Stimulated activated CD8-positive, alpha-beta memory T cell treated with anti-CD3 and anti-CD28 coated beads, Interleukin-15, amount 100 ng/mL, for 24 hours (primary cell): ENCODE results near the gene NEK1.
"Not testable (repeated sequence)": the region's sequence is repeated elsewhere in the genome, so short reads cannot be mapped to it uniquely, and the experiment has no call there.

ENCODE experiments used
- DNase-seq: peaks from one replicate; pipeline ENCODE4 v3.0.0-alpha.2; 2020; ENCODE audit warnings: low read depth

NEK1 gene

DNA sequence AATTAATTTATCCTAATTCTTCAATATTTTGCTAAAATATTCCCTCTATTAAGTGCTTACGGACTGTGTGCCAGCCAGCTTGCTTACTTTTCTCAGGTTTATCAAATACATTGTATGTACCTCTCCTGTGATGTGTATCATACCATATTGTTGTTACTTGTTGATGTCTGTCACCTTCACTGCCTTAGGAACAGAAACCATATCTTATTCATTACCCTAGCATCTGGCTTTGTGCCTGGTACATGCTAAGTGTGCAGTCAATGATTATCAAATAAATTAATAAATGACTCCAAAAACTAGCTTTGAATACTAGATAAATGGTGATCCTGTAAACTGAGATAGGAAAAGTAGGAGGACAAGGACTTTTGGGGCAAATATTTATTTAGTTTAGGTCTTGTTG lies 14.9 kb upstream of the NEK1 start:
- no peak for DNase-seq

- no peak for DNase-seq
Measured at GRCh38 chr4:169626331-169627282, 14.2 kb upstream of the NEK1 start.

- DNase-seq = no peak
Measured at GRCh38 chr4:169625886-169626285, 13.5 kb upstream of the NEK1 start.

GRCh38 chr4:169624012-169624411 lies 11.6 kb upstream of the NEK1 start:
- not testable (repeated sequence) for DNase-seq

GRCh38 chr4:169622566-169622965 lies 10.2 kb upstream of the NEK1 start:
- no peak for DNase-seq

DNA sequence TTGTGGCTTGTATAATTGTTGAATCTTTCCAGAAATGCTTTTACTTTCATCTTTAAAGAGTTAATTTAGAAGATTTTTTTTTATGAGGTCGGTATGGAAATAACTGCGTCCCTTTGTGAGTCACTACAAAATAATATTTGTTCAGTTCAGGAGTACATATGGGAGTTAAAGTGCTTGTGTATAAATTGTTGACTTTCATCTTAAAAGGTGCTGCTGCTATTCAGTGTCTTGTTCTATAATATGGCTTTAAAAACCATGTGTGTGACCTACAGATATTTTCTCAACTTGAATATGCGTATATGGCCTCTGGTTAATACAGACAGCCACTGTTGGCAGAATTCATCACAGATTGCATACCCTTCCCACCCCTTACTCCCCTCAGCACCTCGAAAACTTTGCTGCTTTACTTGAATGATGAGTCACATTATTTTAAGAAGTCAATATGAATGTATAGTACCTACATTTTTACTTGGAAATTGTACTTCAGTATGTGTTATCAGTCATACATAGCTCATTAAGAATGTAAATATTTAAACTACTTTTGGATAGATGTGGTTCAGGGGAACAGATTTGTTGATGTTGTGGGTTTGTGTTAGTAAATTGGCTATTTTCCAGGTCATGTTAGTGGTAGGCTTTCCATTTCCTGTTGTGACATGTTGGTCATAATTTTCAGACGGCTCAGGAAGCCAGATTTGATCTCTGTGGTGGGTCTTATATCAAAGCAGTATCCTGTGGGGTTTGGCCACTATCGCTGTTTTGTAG lies 9.5 kb upstream of the NEK1 start:
- no peak for DNase-seq

DNA sequence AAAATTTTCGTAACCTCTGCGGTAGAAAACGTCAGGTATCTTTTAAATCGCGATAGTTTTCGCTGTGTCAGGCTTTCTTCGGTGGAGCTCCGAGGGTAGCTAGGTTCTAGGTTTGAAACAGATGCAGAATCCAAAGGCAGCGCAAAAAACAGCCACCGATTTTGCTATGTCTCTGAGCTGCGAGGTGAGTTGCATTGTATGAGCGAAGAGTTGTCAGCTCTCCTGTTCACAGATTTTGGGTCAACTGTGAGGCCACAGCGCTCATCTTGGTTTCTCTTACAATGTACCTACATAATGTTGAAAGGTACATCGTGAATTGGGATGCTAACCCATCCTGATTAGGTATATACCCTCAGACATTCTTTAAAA lies 8.5 kb upstream of the NEK1 start:
- no peak for DNase-seq

DNA sequence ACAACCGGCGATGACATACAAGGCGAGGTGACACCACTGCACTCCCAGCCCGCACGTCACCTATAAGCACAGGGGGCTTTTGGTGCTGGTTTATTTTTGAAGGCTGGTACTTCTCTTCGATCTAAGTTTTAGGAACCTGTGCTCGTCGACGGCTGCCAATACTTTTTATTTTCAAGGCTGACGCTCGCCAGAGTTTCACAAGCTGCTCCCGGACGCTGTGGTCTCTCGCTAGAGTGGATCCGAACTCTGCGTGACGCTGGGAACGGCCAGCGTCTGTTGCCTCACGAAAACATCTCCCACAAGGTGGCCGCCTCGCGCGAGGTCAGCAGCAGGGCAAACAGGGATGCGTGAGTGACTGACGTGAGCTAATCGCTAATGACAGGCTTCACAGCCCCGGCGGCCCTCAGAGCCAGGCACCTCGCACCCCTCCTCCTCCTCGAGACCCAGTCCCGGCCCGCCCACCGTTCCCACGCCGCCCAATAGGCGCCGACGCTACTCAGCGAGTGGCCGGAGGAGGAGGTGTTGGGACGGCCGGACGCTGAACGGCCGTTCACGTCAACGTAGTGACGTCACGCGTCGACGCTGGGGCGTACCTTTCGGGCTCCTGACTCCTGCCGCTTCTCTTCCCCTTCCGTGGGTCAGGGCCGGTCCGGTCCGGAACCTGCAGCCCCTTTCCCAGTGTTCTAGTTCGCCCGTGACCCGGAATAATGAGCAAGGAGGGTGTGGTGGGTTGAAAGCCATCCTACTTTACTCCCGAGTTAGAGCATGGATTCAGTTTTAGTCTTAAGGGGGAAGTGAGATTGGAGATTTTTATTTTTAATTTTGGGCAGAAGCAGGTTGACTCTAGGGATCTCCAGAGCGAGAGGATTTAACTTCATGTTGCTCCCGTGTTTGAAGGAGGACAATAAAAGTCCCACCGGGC lies 7.8 kb upstream of the NEK1 start, which contains the start of gene CLCN3:
CLCN3 (plus strand) TSS at position 621 of the 922 bp plus-strand sequence. CDS start 15,351 bp downstream, outside the sequence.
- peak; percentile 70 for DNase-seq

- peak; percentile 22 for DNase-seq
Measured at GRCh38 chr4:169619518-169619957, 7.2 kb upstream of the NEK1 start.

DNA sequence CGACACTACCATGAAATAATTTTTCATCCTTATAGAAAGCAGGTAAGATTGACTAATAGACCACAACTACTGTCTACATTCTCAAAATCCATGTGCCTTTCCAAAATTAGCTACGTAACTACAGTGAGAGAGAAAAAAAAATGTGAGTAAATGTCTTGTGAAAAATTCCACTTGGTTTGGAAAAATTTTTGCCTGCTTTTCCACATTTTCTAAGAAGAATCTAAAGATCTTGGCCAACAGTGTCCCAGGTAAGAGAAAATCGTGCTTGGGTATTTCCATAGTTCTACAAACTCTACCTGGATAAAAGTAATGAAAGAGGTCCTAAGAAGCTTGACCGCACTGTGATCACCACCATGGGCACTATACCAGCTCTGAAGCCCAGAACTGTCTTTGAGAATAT lies 6.6 kb upstream of the NEK1 start:
- DNase-seq = no peak

GRCh38 chr4:169618286-169618685 lies 5.9 kb upstream of the NEK1 start:
- no peak for DNase-seq

GRCh38 chr4:169617306-169617705 lies 4.9 kb upstream of the NEK1 start:
- DNase-seq = no peak

- DNase-seq = no peak
Measured at GRCh38 chr4:169616846-169617245, 4.5 kb upstream of the NEK1 start.

GRCh38 chr4:169615467-169616106 lies 3.2 kb upstream of the NEK1 start:
- DNase-seq = no peak

GRCh38 chr4:169612871-169613859 lies 782 bp upstream of the NEK1 start:
- DNase-seq = no peak

GRCh38 chr4:169611157-169611556 lies 1.2 kb downstream of the NEK1 start:
- no peak for DNase-seq

DNA sequence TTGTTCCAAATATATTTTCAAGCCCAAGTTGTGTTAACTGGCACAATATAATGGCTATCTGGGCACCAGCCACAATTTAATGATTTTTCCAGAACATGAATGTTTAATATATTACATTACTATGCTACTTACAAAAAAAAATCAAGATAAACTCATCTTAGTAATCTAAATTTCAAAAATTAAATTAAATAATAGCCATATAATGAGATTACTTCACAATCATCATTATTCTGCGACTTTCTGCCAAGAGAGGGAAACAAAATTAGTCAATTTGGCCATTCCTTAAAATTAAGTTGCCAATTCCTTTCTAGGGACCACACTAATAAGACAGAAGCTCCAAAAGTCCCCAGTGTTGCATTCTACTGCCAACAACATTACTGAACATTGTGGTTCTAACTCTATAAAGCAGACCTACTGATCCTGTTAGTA lies 7.5 kb downstream of the NEK1 start:
- DNase-seq = no peak

DNA sequence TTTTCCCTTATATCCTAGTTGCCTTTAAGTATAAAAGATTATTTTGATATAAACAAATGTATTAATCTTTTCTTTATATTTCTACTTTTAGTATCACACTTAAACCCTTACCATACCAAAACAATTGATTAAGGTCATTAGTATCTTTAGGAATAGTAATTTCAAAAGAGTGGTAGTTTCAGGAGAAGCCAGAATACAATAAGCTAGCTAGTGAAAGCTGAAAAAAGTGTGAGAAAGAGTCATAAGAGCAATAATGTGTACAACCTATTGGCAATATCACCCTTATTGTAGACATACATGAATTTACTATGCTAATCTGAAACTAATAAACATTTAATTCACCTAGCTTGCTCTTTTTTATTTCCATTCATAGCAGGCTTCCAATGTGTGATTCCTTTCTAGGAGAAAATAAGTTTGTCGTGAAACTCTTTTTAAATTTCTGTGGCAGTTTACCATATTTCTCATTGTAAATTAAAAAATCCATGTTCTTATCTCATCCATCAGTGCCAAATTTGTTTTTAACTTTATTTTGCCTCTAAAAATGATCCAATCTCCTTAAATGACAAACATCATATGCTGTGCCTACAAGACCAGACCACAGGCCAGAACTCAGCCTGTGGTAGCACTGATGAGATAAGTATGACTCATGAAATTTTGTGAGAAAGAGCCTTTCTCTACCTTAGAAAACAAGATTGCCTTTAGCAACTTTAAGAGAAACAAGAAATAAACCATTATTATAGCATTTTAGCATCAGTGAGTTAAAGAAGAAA lies 8.1 kb downstream of the NEK1 start:
- no peak for DNase-seq

GRCh38 chr4:169603312-169603711 lies 9.1 kb downstream of the NEK1 start:
- DNase-seq = no peak
